ENCODE measurements around the gene BASP1. TPM values are rescaled to one million over a fixed set of nuclear protein-coding genes. Genes with fewer than 3 reads are reported as not detected.

BASP1 gene
- total and polyA plus RNA-seq, 10 of the 15 experiments (the other 5 are each of a cell fraction or from before 2014, with no cell fraction given) = 27.3 to 190 (median 102) TPM

DNA sequence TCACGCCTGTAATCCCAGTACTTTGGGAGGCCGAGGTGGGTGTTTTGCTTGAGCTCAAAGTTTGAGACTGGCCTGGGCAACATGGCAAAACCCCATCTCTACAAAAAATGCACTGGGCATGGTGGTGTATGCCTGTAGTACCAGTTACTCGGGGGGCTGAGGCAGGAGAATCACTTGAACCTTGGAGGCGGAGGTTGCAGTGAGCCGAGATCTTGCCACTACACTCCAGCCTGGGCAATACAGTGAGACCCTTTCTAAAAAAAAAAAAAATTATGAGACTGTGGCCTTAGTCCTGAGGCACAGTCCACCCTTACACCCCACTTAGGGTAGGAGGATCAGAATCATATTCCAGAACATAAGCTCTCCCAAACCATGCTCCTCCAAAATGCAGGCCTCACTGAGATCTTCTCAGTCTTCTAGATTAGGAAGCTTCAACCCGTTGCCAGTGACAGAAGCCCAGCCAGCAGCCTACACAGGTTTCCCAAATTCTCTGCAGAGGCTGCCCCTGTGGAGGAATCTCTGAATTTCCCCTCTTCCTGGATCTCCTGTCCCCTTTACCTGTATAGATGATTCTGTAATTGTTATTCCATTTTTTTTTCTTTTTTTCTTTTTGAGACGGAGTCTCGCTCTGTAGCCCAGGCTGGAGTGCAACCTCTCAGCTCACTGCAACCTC lies 77.3 kb downstream of the BASP1 start:
- in situ Hi-C loops (cut with MboI) (no loop called here), intact Hi-C loops (cut with micrococcal nuclease; ENCODE audit: unreplicated experiment) (no loop called here)
- Histone ChIP-seq H2AFZ (ENCODE audit: control insufficient read depth, low read depth, low read length) (no peak overlapping the region), H3K4me3 (no peak overlapping the region), H3K79me2 (ENCODE audit: control insufficient read depth, insufficient read depth, low read length) (no peaks in the 10 kb centered on the region), H3K27ac (ENCODE audit: control insufficient read depth, insufficient read depth) (no peak overlapping the region), H3K4me2 (ENCODE audit: control insufficient read depth, insufficient read depth) (no peak overlapping the region), H3K36me3 (ENCODE audit: control insufficient read depth in 2 of 2, insufficient read depth in 2 of 2, low read length in 1 of 2) (no peaks in the 10 kb centered on the region), H3K27me3 (replicated peaks in 1 of 2; ENCODE audit: control insufficient read depth in 2 of 2, insufficient read depth in 2 of 2, low read length in 1 of 2) (no peaks in the 10 kb centered on the region), H4K20me1 (ENCODE audit: control insufficient read depth, insufficient read depth) (no peaks in the 10 kb centered on the region), H3K9ac (ENCODE audit: control insufficient read depth, insufficient read depth, low read length) (no peak overlapping the region), H3K4me1 (ENCODE audit: control insufficient read depth, insufficient read depth, low read length) (no peaks in the 10 kb centered on the region), H3K9me3 (replicated peaks; ENCODE audit: control insufficient read depth, insufficient read depth, low read length) (no peaks in the 10 kb centered on the region)
- FAIRE-seq (no peak), ATAC-seq (no peak), DNase-seq (ENCODE audit: low read depth, low spot score) (no peak)
- CTCF ChIA-PET = no interaction called here
- POLR2A ChIA-PET = no interaction called here
- RAD21 ChIA-PET (ENCODE audit: unreplicated experiment) = interaction anchor here (1.2 kb wide), 1 partner anchor 79 kb away, joined by 4 read pairs; no protein-coding TSS in a partner anchor
- BruUV-seq (replicated peaks) = no TSS peak
- SMC1A ChIA-PET (ENCODE audit: uncharacterized antibody, unreplicated experiment) = interaction anchor here (1.0 to 1.3 kb wide), 2 partner anchors 15 to 78 kb away, joined by 3 read pairs; no protein-coding TSS in a partner anchor
- 61% methylated on average over 8 of the region's 8 CpGs for WGBS (ENCODE audit: insufficient coverage, insufficient replicate concordance, low lambda C conversion rate, missing lambda C conversion rate)
- TF ChIP-seq SP1 (IDR thresholded peaks at IDR 0.05; ENCODE audit: low read depth, low read length) (no peak), NFXL1 (IDR thresholded peaks at IDR 0.05; ENCODE audit: borderline replicate concordance) (no peak), NRF1 (conservative IDR thresholded peaks at IDR 0.05; ENCODE audit: low read depth, low read length) (no peak), ETV6 (conservative IDR thresholded peaks at IDR 0.05 in 1 of 2, IDR thresholded peaks at IDR 0.05 in 1 of 2; ENCODE audit: borderline replicate concordance in 1 of 2, low read depth in 1 of 2) (no peak), NR2C2 (IDR thresholded peaks at IDR 0.05; ENCODE audit: borderline replicate concordance, control insufficient read depth, insufficient read length, low read depth) (no peak), BACH1 (IDR thresholded peaks at IDR 0.05; ENCODE audit: borderline replicate concordance) (no peak), CEBPB (IDR thresholded peaks at IDR 0.05; ENCODE audit: borderline replicate concordance in 1 of 2, low read depth in 2 of 2, low read length in 2 of 2) (no peak), SMAD1 (IDR thresholded peaks at IDR 0.05; ENCODE audit: low read depth, partially characterized antibody) (no peak), NR2F1 (conservative IDR thresholded peaks at IDR 0.05) (no peak), EGR1 (IDR thresholded peaks at IDR 0.05; ENCODE audit: borderline replicate concordance in 1 of 2, low read depth in 2 of 2, low read length in 2 of 2) (no peak), MYB (IDR thresholded peaks at IDR 0.05; ENCODE audit: borderline replicate concordance, low read depth, low read length) (no peak)
- TF ChIP-seq, protein P1, sequence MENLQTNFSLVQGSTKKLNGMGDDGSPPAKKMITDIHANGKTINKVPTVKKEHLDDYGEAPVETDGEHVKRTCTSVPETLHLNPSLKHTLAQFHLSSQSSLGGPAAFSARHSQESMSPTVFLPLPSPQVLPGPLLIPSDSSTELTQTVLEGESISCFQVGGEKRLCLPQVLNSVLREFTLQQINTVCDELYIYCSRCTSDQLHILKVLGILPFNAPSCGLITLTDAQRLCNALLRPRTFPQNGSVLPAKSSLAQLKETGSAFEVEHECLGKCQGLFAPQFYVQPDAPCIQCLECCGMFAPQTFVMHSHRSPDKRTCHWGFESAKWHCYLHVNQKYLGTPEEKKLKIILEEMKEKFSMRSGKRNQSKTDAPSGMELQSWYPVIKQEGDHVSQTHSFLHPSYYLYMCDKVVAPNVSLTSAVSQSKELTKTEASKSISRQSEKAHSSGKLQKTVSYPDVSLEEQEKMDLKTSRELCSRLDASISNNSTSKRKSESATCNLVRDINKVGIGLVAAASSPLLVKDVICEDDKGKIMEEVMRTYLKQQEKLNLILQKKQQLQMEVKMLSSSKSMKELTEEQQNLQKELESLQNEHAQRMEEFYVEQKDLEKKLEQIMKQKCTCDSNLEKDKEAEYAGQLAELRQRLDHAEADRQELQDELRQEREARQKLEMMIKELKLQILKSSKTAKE (IDR thresholded peaks at IDR 0.05; ENCODE audit: low read depth, poor library complexity, severe bottlenecking) = no peak
- TF ChIP-seq, protein P2, sequence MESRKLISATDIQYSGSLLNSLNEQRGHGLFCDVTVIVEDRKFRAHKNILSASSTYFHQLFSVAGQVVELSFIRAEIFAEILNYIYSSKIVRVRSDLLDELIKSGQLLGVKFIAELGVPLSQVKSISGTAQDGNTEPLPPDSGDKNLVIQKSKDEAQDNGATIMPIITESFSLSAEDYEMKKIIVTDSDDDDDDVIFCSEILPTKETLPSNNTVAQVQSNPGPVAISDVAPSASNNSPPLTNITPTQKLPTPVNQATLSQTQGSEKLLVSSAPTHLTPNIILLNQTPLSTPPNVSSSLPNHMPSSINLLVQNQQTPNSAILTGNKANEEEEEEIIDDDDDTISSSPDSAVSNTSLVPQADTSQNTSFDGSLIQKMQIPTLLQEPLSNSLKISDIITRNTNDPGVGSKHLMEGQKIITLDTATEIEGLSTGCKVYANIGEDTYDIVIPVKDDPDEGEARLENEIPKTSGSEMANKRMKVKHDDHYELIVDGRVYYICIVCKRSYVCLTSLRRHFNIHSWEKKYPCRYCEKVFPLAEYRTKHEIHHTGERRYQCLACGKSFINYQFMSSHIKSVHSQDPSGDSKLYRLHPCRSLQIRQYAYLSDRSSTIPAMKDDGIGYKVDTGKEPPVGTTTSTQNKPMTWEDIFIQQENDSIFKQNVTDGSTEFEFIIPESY (IDR thresholded peaks at IDR 0.05) = no peak
- TF ChIP-seq, protein P3, sequence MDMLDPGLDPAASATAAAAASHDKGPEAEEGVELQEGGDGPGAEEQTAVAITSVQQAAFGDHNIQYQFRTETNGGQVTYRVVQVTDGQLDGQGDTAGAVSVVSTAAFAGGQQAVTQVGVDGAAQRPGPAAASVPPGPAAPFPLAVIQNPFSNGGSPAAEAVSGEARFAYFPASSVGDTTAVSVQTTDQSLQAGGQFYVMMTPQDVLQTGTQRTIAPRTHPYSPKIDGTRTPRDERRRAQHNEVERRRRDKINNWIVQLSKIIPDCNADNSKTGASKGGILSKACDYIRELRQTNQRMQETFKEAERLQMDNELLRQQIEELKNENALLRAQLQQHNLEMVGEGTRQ (IDR thresholded peaks at IDR 0.05; ENCODE audit: borderline replicate concordance, low read depth, low read length) = no peak
- TF ChIP-seq, protein P4, sequence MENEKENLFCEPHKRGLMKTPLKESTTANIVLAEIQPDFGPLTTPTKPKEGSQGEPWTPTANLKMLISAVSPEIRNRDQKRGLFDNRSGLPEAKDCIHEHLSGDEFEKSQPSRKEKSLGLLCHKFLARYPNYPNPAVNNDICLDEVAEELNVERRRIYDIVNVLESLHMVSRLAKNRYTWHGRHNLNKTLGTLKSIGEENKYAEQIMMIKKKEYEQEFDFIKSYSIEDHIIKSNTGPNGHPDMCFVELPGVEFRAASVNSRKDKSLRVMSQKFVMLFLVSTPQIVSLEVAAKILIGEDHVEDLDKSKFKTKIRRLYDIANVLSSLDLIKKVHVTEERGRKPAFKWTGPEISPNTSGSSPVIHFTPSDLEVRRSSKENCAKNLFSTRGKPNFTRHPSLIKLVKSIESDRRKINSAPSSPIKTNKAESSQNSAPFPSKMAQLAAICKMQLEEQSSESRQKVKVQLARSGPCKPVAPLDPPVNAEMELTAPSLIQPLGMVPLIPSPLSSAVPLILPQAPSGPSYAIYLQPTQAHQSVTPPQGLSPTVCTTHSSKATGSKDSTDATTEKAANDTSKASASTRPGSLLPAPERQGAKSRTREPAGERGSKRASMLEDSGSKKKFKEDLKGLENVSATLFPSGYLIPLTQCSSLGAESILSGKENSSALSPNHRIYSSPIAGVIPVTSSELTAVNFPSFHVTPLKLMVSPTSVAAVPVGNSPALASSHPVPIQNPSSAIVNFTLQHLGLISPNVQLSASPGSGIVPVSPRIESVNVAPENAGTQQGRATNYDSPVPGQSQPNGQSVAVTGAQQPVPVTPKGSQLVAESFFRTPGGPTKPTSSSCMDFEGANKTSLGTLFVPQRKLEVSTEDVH (IDR thresholded peaks at IDR 0.05; ENCODE audit: low read depth, partially characterized antibody) = no peak
